ENCODE results near the gene C3. TPM values are rescaled to one million over a fixed set of nuclear protein-coding genes. Genes with fewer than 3 reads are reported as not detected.

The C3 gene
- total and polyA plus RNA-seq, 2 of the 13 experiments (the other 11 are each of a cell fraction or from before 2014, with no cell fraction given): 1,455 to 6,272 TPM

GRCh38 chr19:6740589-6741343 lies 20.3 kb upstream of the C3 start (continued):
- peak; percentile 30 for TF ChIP-seq TEAD3 (CRISPR knock-in tag; optimal IDR thresholded peaks at IDR 0.05; ENCODE audit: borderline replicate concordance)
- TF ChIP-seq TFDP1 (CRISPR knock-in tag; IDR thresholded peaks at IDR 0.05; ENCODE audit: borderline replicate concordance): peak; percentile 46; the same call in 1 of the 2 replicates
- TF ChIP-seq SNAPC2 (CRISPR knock-in tag; IDR thresholded peaks at IDR 0.05): 0 out of 2 replicates have a peak, but pooled peaks have one; percentile 45
- TF ChIP-seq THRA (CRISPR knock-in tag; IDR thresholded peaks at IDR 0.05; ENCODE audit: borderline replicate concordance): peak; percentile 54
- TF ChIP-seq ZNF839 (CRISPR knock-in tag; IDR thresholded peaks at IDR 0.05; ENCODE audit: borderline replicate concordance): no peak
- no peak for TF ChIP-seq USF2 (IDR thresholded peaks at IDR 0.05; ENCODE audit: low read depth, low read length)
- TF ChIP-seq USF2 (CRISPR knock-in tag; IDR thresholded peaks at IDR 0.05; ENCODE audit: borderline replicate concordance): no peak
- 0 out of 2 replicates have a peak, but pooled peaks have one; percentile 16 for TF ChIP-seq SPEN (CRISPR knock-in tag; IDR thresholded peaks at IDR 0.05; ENCODE audit: low read depth)
- no peak for TF ChIP-seq ZNF276 (CRISPR knock-in tag; IDR thresholded peaks at IDR 0.05; ENCODE audit: low read depth)
- no peak for TF ChIP-seq ZNF569 (CRISPR knock-in tag; IDR thresholded peaks at IDR 0.05; ENCODE audit: borderline replicate concordance)
- TF ChIP-seq ZNF234 (CRISPR knock-in tag; conservative IDR thresholded peaks at IDR 0.05): no peak
- TF ChIP-seq ZFP62 (CRISPR knock-in tag; IDR thresholded peaks at IDR 0.05): no peak
- TF ChIP-seq ZNF329 (CRISPR knock-in tag; IDR thresholded peaks at IDR 0.05; ENCODE audit: low read depth): no peak
- TF ChIP-seq SMYD3 (CRISPR knock-in tag; IDR thresholded peaks at IDR 0.05): 0 out of 2 replicates have a peak, but pooled peaks have one; percentile 30
- peak; percentile 95 for TF ChIP-seq PATZ1 (CRISPR knock-in tag; IDR thresholded peaks at IDR 0.05)
- TF ChIP-seq TBX3 (IDR thresholded peaks at IDR 0.05; ENCODE audit: borderline replicate concordance): no peak
